Smooth muscle cell (in vitro differentiated cells): Measurements from ENCODE around the gene MYCL. TPM values are rescaled to one million over a fixed set of nuclear protein-coding genes. Genes with fewer than 3 reads are reported as not detected.

Experiments
- DNase-seq: peaks from one replicate; lab custom pipeline; 2025; ENCODE audit not compliant: unreplicated experiment; lab: John Stamatoyannopoulos, UW
- H2AFZ ChIP-seq: fragments of 200-600 bp; sonication (generic); 2 replicates; pipeline ENCODE4 v1.6.0; 2016; ENCODE audit warnings: antibody characterized with exemption, low read depth, mild to moderate bottlenecking
- H3F3A ChIP-seq: fragments of 200-600 bp; sonication (generic); 2 replicates; pipeline ENCODE4 v1.6.0; 2017; ENCODE audit warnings: antibody characterized with exemption, low read depth
- H3K27ac ChIP-seq: fragments of 200-600 bp; sonication (generic); 2 replicates; pipeline ENCODE4 v1.5.1; 2016; ENCODE audit warnings: low read depth, mild to moderate bottlenecking
- H3K27me3 ChIP-seq: fragments of 200-600 bp; sonication (generic); 2 replicates; pipeline ENCODE4 v1.6.1; 2016; ENCODE audit warnings: low read depth, mild to moderate bottlenecking
- H3K36me3 ChIP-seq: fragments of 200-600 bp; sonication (generic); 2 replicates; pipeline ENCODE4 v1.5.1; 2016; ENCODE audit warnings: low read depth
- H3K4me1 ChIP-seq: fragments of 200-600 bp; sonication (generic); 2 replicates; pipeline ENCODE4 v1.5.1; 2016; ENCODE audit warnings: low read depth
- H3K4me2 ChIP-seq: fragments of 200-600 bp; sonication (generic); 2 replicates; pipeline ENCODE4 v1.6.0; 2016; ENCODE audit warnings: mild to moderate bottlenecking
- H3K4me3 ChIP-seq: fragments of 200-600 bp; sonication (generic); 2 replicates; pipeline ENCODE4 v1.5.1; 2016; ENCODE audit warnings: mild to moderate bottlenecking
- H3K79me2 ChIP-seq: fragments of 200-600 bp; sonication (generic); 2 replicates; pipeline ENCODE4 v1.6.0; 2016; ENCODE audit warnings: low read depth, mild to moderate bottlenecking
- H3K9ac ChIP-seq: fragments of 200-600 bp; sonication (generic); 2 replicates; pipeline ENCODE4 v1.6.0; 2016; ENCODE audit warnings: low read depth
- H3K9me3 ChIP-seq: fragments of 200-600 bp; sonication (generic); replicated peaks from 2 replicates; pipeline ENCODE4 v1.5.1; 2016; ENCODE audit warnings: low read depth
- H4K20me1 ChIP-seq: fragments of 200-600 bp; sonication (generic); 2 replicates; pipeline ENCODE4 v1.6.0; 2016; ENCODE audit warnings: low read depth
- CTCF ChIP-seq: fragments of 200-600 bp; sonication (generic); IDR thresholded peaks from 2 replicates; pipeline ENCODE4 v1.5.1; 2017; ENCODE audit warnings: borderline replicate concordance, mild to moderate bottlenecking, antibody characterized with exemption; ENCODE audit not compliant: insufficient read depth, poor library complexity, severe bottlenecking
- WGBS: methylation state at CpG from one replicate; pipeline ENCODE4 v1.1.7; 2016; ENCODE audit warnings: low lambda C conversion rate; 5-methylcytosine and 5-hydroxymethylcytosine counted together
- polyA plus RNA-seq: library from polyadenylated mRNA; unstranded; fragments of >200 nt; fragmentation: Nextera tagmentation; extraction: Ambion mirVana; gene quantifications from 2 replicates; pipeline ENCODE4 v1.2.1, GENCODE V29; 2016
- total RNA-seq: library from RNA; depleted of rRNA; stranded (reverse); fragments of >200 nt; gene quantifications from 2 replicates; pipeline ENCODE4 v1.2.3, GENCODE V29; 2014

The MYCL gene
- total and polyA plus RNA-seq, 2 experiments from 2014 or later, result 0.98 to 4.5 TPM

- peaks cover 45% of the 10 kb centered on the region for H3K27me3 ChIP-seq
- no peaks in the 10 kb centered on the region for H3K9me3 ChIP-seq
- TF ChIP-seq CTCF, result no peak
- H3K4me1 ChIP-seq, result peaks cover 29% of the 10 kb centered on the region
- H3K9ac ChIP-seq, result no peak overlapping the region
- no peaks in the 10 kb centered on the region for H3K79me2 ChIP-seq
- H3F3A ChIP-seq, result peaks cover 4% of the 10 kb centered on the region
- H3K27ac ChIP-seq, result no peak overlapping the region
- WGBS, result 69% methylated on average over 8 of the region's 8 CpGs
- H2AFZ ChIP-seq, result no peak overlapping the region
- H3K4me3 ChIP-seq, result no peak overlapping the region
- no peaks in the 10 kb centered on the region for H3K36me3 ChIP-seq
- no peak for DNase-seq
- no peak overlapping the region for H3K4me2 ChIP-seq
- H4K20me1 ChIP-seq, result no peaks in the 10 kb centered on the region
These were observed 1.8 kb downstream of the MYCL start for GRCh38 chr1:39899611-39900538.

GRCh38 chr1:39898648-39899603, 2.8 kb downstream of the MYCL start:
- no peak for DNase-seq
- 39% methylated on average over 14 of the region's 14 CpGs for WGBS

GRCh38 chr1:39898191-39898590, 3.5 kb downstream of the MYCL start:
- H3K4me3 ChIP-seq, result no peak overlapping the region
- no peaks in the 10 kb centered on the region for H3K9me3 ChIP-seq
- H3K36me3 ChIP-seq, result no peaks in the 10 kb centered on the region
- WGBS, result 11% methylated on average over 3 of the region's 3 CpGs
- no peaks in the 10 kb centered on the region for H3K79me2 ChIP-seq
- TF ChIP-seq CTCF, result no peak
- H3K27ac ChIP-seq, result no peak overlapping the region
- no peak overlapping the region for H2AFZ ChIP-seq
- peaks cover 29% of the 10 kb centered on the region for H3K27me3 ChIP-seq
- peaks cover 36% of the 10 kb centered on the region for H3K4me1 ChIP-seq
- DNase-seq, result no peak
- no peak overlapping the region for H3K9ac ChIP-seq
- no peak overlapping the region for H3K4me2 ChIP-seq
- H4K20me1 ChIP-seq, result no peaks in the 10 kb centered on the region
- peaks cover 11% of the 10 kb centered on the region for H3F3A ChIP-seq

More at GRCh38 chr1:39898648-39899603, 2.8 kb downstream of the MYCL start:
- no peak for TF ChIP-seq CTCF
- Histone ChIP-seq H2AFZ (no peak overlapping the region), H3K27me3 (peaks cover 37% of the 10 kb centered on the region), H4K20me1 (no peaks in the 10 kb centered on the region), H3K79me2 (no peaks in the 10 kb centered on the region), H3K9ac (no peak overlapping the region), H3K4me2 (no peak overlapping the region), H3K36me3 (no peaks in the 10 kb centered on the region), H3K9me3 (no peaks in the 10 kb centered on the region), H3K4me3 (no peak overlapping the region), H3K27ac (no peak overlapping the region), H3K4me1 (peaks cover 29% of the 10 kb centered on the region), H3F3A (peaks cover 6% of the 10 kb centered on the region)
